Nephron (organoid): ENCODE measurements around the gene ARL10.

Experiments
- H3K27ac Mint-ChIP-seq, 3 experiments: 2 replicates each; pipeline ENCODE4 v1.8.0; 2020; ENCODE audit warnings: mixed read lengths in 3 of 3, mild to moderate bottlenecking in 2 of 3, moderate library complexity in 1 of 3
- H3K27me3 Mint-ChIP-seq: 2 replicates; pipeline ENCODE4 v1.8.0; 2021; ENCODE audit warnings: low read depth, mild to moderate bottlenecking, moderate library complexity, mixed read lengths
- H3K36me3 Mint-ChIP-seq: 2 replicates; pipeline ENCODE4 v1.8.0; 2020; ENCODE audit warnings: low read depth, mixed read lengths
- H3K4me1 Mint-ChIP-seq: 2 replicates; pipeline ENCODE4 v1.8.0; 2020; ENCODE audit warnings: mixed read lengths
- H3K4me3 Mint-ChIP-seq, 3 experiments: 2 replicates each; pipeline ENCODE4 v1.8.0; 2020; ENCODE audit warnings: mild to moderate bottlenecking in 3 of 3, mixed read lengths in 3 of 3, moderate library complexity in 2 of 3
- H3K9me3 Mint-ChIP-seq: 2 replicates; pipeline ENCODE4 v1.8.0; 2020; ENCODE audit warnings: mixed read lengths
- CTCF ChIP-seq, 3 experiments: fragments of 200-600 bp; sonication (generic); IDR thresholded peaks; one replicate each; pipeline ENCODE4 v1.5.0; 2021; ENCODE audit warnings: antibody characterized with exemption in 3 of 3; ENCODE audit not compliant: unreplicated experiment in 3 of 3

ARL10 gene

GRCh38 chr5:176379881-176380280 lies 14.6 kb downstream of the ARL10 start:
- Mint-ChIP-seq H3K27ac (no peak overlapping the region), H3K4me3 (no peak overlapping the region), H3K4me1 (no peaks in the 10 kb centered on the region), H3K36me3 (peaks cover 28% of the 10 kb centered on the region), H3K27me3 (no peaks in the 10 kb centered on the region), H3K9me3 (no peaks in the 10 kb centered on the region)
- TF ChIP-seq CTCF (IDR thresholded peaks at IDR 0.05; ENCODE audit: unreplicated experiment in 3 of 3) = no peak

- H3K4me1 Mint-ChIP-seq = peaks cover 2% of the 10 kb centered on the region
- H3K4me3 Mint-ChIP-seq = no peak overlapping the region
- H3K9me3 Mint-ChIP-seq = no peaks in the 10 kb centered on the region
- no peak for TF ChIP-seq CTCF (IDR thresholded peaks at IDR 0.05; ENCODE audit: unreplicated experiment in 3 of 3)
- no peak overlapping the region for H3K27ac Mint-ChIP-seq
- H3K36me3 Mint-ChIP-seq = peaks cover 40% of the 10 kb centered on the region
- no peaks in the 10 kb centered on the region for H3K27me3 Mint-ChIP-seq
These were observed 16.1 kb downstream of the ARL10 start for GRCh38 chr5:176381423-176381822.

GRCh38 chr5:176381979-176382378 lies 16.7 kb downstream of the ARL10 start:
- TF ChIP-seq CTCF (IDR thresholded peaks at IDR 0.05; ENCODE audit: unreplicated experiment in 3 of 3) = no peak
- no peak overlapping the region for H3K4me3 Mint-ChIP-seq
- peaks cover 38% of the 10 kb centered on the region for H3K36me3 Mint-ChIP-seq
- peaks cover 7% of the 10 kb centered on the region for H3K4me1 Mint-ChIP-seq
- no peaks in the 10 kb centered on the region for H3K9me3 Mint-ChIP-seq
- no peaks in the 10 kb centered on the region for H3K27me3 Mint-ChIP-seq
- no peak overlapping the region for H3K27ac Mint-ChIP-seq

GRCh38 chr5:176382721-176383120 lies 17.4 kb downstream of the ARL10 start:
- no peaks in the 10 kb centered on the region for H3K9me3 Mint-ChIP-seq
- H3K27me3 Mint-ChIP-seq = no peaks in the 10 kb centered on the region
- peaks cover 15% of the 10 kb centered on the region for H3K4me1 Mint-ChIP-seq
- no peak overlapping the region for H3K4me3 Mint-ChIP-seq
- no peak overlapping the region for H3K27ac Mint-ChIP-seq
- H3K36me3 Mint-ChIP-seq = peaks cover 38% of the 10 kb centered on the region
- no peak for TF ChIP-seq CTCF (IDR thresholded peaks at IDR 0.05; ENCODE audit: unreplicated experiment in 3 of 3)

- peaks cover 38% of the 10 kb centered on the region for H3K36me3 Mint-ChIP-seq
- TF ChIP-seq CTCF (IDR thresholded peaks at IDR 0.05; ENCODE audit: unreplicated experiment in 3 of 3) = no peak
- H3K27me3 Mint-ChIP-seq = no peaks in the 10 kb centered on the region
- peaks cover 19% of the 10 kb centered on the region for H3K4me1 Mint-ChIP-seq
- H3K27ac Mint-ChIP-seq = no peak overlapping the region
- H3K9me3 Mint-ChIP-seq = no peaks in the 10 kb centered on the region
- no peak overlapping the region for H3K4me3 Mint-ChIP-seq
These were observed 18.1 kb downstream of the ARL10 start for GRCh38 chr5:176383248-176383905.

- Mint-ChIP-seq H3K27me3 (no peaks in the 10 kb centered on the region), H3K4me3 (no peak overlapping the region), H3K27ac (no peak overlapping the region), H3K36me3 (peaks cover 38% of the 10 kb centered on the region), H3K9me3 (no peaks in the 10 kb centered on the region), H3K4me1 (peaks cover 19% of the 10 kb centered on the region)
- no peak for TF ChIP-seq CTCF (IDR thresholded peaks at IDR 0.05; ENCODE audit: unreplicated experiment in 3 of 3)
These were observed 18.7 kb downstream of the ARL10 start for GRCh38 chr5:176383961-176384360.
